Measurements from ENCODE around the gene MYL12B.

- TF ChIP-seq YY1 (IDR thresholded peaks at IDR 0.05; ENCODE audit: insufficient read depth, insufficient read length), result no peak
- no peak for TF ChIP-seq ZNF274 (IDR thresholded peaks at IDR 0.05; ENCODE audit: low read depth, low read length)
These were observed 44.9 kb upstream of the MYL12B start for GRCh38 chr18:3216987-3217386.
